ENCODE data around the gene TCF7L2.

DNA sequence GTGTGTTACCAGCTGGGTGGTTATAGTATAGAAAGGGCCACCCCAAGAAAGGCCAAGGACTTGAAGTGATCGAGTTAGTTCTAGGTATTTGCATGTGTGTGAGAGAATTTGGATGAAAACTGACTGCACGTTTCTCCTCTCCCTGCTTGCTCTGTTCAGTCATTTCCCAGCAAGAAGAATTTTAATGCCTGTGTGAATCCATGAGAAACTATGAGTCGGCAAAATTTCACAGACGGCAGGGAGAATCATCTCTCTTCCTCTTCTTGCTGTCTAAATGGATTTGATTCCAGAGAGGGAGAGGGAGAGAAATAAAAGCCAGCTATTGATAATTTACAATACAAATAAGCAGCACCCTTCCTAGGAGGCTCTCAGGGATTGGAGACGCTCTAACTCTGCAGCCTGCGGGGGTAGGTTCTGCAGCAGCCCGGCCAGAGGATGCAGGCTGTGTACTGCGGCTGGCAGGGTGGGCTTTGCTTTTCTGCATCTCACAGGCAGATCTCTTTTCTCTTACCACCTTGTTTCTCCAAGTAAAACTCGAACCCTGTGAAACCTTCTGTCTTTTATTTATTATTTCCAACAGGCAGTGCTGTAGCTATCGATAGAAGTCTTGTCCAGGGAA is 183.6 kb downstream of the TCF7L2 start:
- TF ChIP-seq, protein P1, sequence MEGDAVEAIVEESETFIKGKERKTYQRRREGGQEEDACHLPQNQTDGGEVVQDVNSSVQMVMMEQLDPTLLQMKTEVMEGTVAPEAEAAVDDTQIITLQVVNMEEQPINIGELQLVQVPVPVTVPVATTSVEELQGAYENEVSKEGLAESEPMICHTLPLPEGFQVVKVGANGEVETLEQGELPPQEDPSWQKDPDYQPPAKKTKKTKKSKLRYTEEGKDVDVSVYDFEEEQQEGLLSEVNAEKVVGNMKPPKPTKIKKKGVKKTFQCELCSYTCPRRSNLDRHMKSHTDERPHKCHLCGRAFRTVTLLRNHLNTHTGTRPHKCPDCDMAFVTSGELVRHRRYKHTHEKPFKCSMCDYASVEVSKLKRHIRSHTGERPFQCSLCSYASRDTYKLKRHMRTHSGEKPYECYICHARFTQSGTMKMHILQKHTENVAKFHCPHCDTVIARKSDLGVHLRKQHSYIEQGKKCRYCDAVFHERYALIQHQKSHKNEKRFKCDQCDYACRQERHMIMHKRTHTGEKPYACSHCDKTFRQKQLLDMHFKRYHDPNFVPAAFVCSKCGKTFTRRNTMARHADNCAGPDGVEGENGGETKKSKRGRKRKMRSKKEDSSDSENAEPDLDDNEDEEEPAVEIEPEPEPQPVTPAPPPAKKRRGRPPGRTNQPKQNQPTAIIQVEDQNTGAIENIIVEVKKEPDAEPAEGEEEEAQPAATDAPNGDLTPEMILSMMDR (IDR thresholded peaks at IDR 0.05): no peak
- TF ChIP-seq EP300 (IDR thresholded peaks at IDR 0.05) (no peak), POLR2A (IDR thresholded peaks at IDR 0.05) (no peak)

Measured in ovary (tissue), 3 donors.